Lower lobe of right lung (tissue), 2 donors: ENCODE results near the gene PACRG. TPM values are rescaled to one million over a fixed set of nuclear protein-coding genes. Genes with fewer than 3 reads are reported as not detected.

Experiments used
- ATAC-seq, 2 donors: fragments of 200-7000 bp; cut with Tn5 transposase; one replicate each; pipeline ENCODE4 v1.9.1; 2020 to 2022; ENCODE audit warnings: mild to moderate bottlenecking in 2 of 2, moderate library complexity in 2 of 2
- DNase-seq: peaks from one replicate; pipeline ENCODE4 v3.0.0-alpha.2; 2020
- H3K27ac ChIP-seq: fragments of 200-600 bp; one replicate; pipeline ENCODE4 v1.8.0; 2022
- H3K27me3 ChIP-seq: fragments of 200-600 bp; one replicate; pipeline ENCODE4 v1.8.0; 2022; ENCODE audit warnings: low read depth
- H3K36me3 ChIP-seq: fragments of 200-600 bp; one replicate; pipeline ENCODE4 v1.8.0; 2022; ENCODE audit warnings: mild to moderate bottlenecking
- H3K4me1 ChIP-seq: fragments of 200-600 bp; one replicate; pipeline ENCODE4 v1.8.0; 2022
- H3K4me3 ChIP-seq: fragments of 200-600 bp; one replicate; pipeline ENCODE4 v1.8.0; 2022; ENCODE audit warnings: mild to moderate bottlenecking
- H3K9me3 ChIP-seq: fragments of 200-600 bp; one replicate; pipeline ENCODE4 v1.8.0; 2022
- CTCF ChIP-seq: fragments of 200-600 bp; IDR thresholded peaks from one replicate; pipeline ENCODE4 v1.8.0; 2022; ENCODE audit warnings: antibody characterized with exemption, mild to moderate bottlenecking
- intact Hi-C: fragments of 100-400 bp; cut with DNase I; formaldehyde crosslinking; loops from one replicate; pipeline ENCODE4 v1.11.0; 2022
- total RNA-seq: library from RNA; stranded (reverse); fragmentation: NEBNext Ultra II Directional; extraction: Animal tissue kit (Norgen Biotek cat#: 25700); gene quantifications from one replicate; pipeline ENCODE4 v1.2.1, GENCODE V29; 2021
- donor health status: DM: no; HTN: yes; CAD: no; lungs with severe emphysema.

PACRG gene
- total RNA-seq, 1 donor from 2014 or later: 5.5 TPM

- ATAC-seq (no peak), DNase-seq (no peak)
- Histone ChIP-seq H3K36me3 (no peaks in the 10 kb centered on the region), H3K27me3 (no peaks in the 10 kb centered on the region), H3K27ac (no peak overlapping the region), H3K9me3 (no peaks in the 10 kb centered on the region), H3K4me1 (no peaks in the 10 kb centered on the region), H3K4me3 (no peak overlapping the region)
- intact Hi-C loops: no loop called here
- TF ChIP-seq CTCF: no peak
These were observed 561.1 kb downstream of the PACRG start for GRCh38 chr6:163288915-163289314.

- Histone ChIP-seq H3K4me1 (no peaks in the 10 kb centered on the region), H3K9me3 (no peaks in the 10 kb centered on the region), H3K36me3 (no peaks in the 10 kb centered on the region), H3K4me3 (no peak overlapping the region), H3K27me3 (no peaks in the 10 kb centered on the region), H3K27ac (no peak overlapping the region)
- intact Hi-C loops: no loop called here
- no peak for TF ChIP-seq CTCF
- DNase-seq (no peak), ATAC-seq (no peak)
These were observed 561.7 kb downstream of the PACRG start for GRCh38 chr6:163289447-163289846.

GRCh38 chr6:163290545-163291274, 562.9 kb downstream of the PACRG start:
- TF ChIP-seq CTCF: no peak
- Histone ChIP-seq H3K36me3 (no peaks in the 10 kb centered on the region), H3K9me3 (no peaks in the 10 kb centered on the region), H3K27me3 (no peaks in the 10 kb centered on the region), H3K4me3 (no peak overlapping the region), H3K4me1 (no peaks in the 10 kb centered on the region), H3K27ac (no peak overlapping the region)
- intact Hi-C loops: no loop called here
- DNase-seq (no peak), ATAC-seq (no peak)

- H3K36me3 ChIP-seq: no peaks in the 10 kb centered on the region
- H3K4me3 ChIP-seq: no peak overlapping the region
- no peaks in the 10 kb centered on the region for H3K9me3 ChIP-seq
- DNase-seq: no peak
- ATAC-seq: no peak
- H3K27ac ChIP-seq: no peak overlapping the region
- no peak for TF ChIP-seq CTCF
- no peaks in the 10 kb centered on the region for H3K27me3 ChIP-seq
- intact Hi-C loops: no loop called here
- no peaks in the 10 kb centered on the region for H3K4me1 ChIP-seq
These were observed 563.8 kb downstream of the PACRG start for GRCh38 chr6:163291622-163292021.

- no peak for ATAC-seq
- Histone ChIP-seq H3K4me3 (no peak overlapping the region), H3K27me3 (no peaks in the 10 kb centered on the region), H3K36me3 (no peaks in the 10 kb centered on the region), H3K4me1 (no peaks in the 10 kb centered on the region), H3K9me3 (no peaks in the 10 kb centered on the region), H3K27ac (no peak overlapping the region)
- no peak for TF ChIP-seq CTCF
- DNase-seq: no peak
- intact Hi-C loops: no loop called here
These were observed 565.5 kb downstream of the PACRG start for GRCh38 chr6:163293286-163293685.
